Measurements from ENCODE around the gene KCNH5. TPM values are rescaled to one million over a fixed set of nuclear protein-coding genes. Genes with fewer than 3 reads are reported as not detected.

KCNH5 gene
- polyA plus RNA-seq, 1 donor (not counting 4 experiments of a cell fraction or from before 2014, with no cell fraction given): 0.04 TPM

GRCh38 chr14:62743118-62743517 is 302.1 kb downstream of the KCNH5 start:
- dilution Hi-C loops (cut with MboI; ENCODE audit: extremely low pct_ligation_motif_present, low sequenced_read_pairs): no loop called here

GRCh38 chr14:62739647-62740046 is 305.6 kb downstream of the KCNH5 start:
- no peaks in the 10 kb centered on the region for H3K79me2 ChIP-seq (ENCODE audit: control insufficient read depth, insufficient read depth, low read length)
- no peak for DNase-seq (ENCODE audit: low read depth, low spot score)
- peaks cover 6% of the 10 kb centered on the region for H3K4me1 ChIP-seq (ENCODE audit: control insufficient read depth, extremely low read depth, insufficient read depth, low read length)
- H3K9ac ChIP-seq (ENCODE audit: control insufficient read depth, extremely low read depth, insufficient read depth, low read length): no peak overlapping the region
- dilution Hi-C loops (cut with MboI; ENCODE audit: extremely low pct_ligation_motif_present, low sequenced_read_pairs): no loop called here
- FAIRE-seq: no peak
- H3K27me3 ChIP-seq (ENCODE audit: control insufficient read depth, extremely low read depth, insufficient read depth, low read length): no peaks in the 10 kb centered on the region
- no peak overlapping the region for H3K4me2 ChIP-seq (ENCODE audit: control insufficient read depth, extremely low read depth, insufficient read depth, low read depth, low read length)
- H4K20me1 ChIP-seq (ENCODE audit: control insufficient read depth, extremely low read depth, insufficient read depth, low read length): no peaks in the 10 kb centered on the region
- H3K9me1 ChIP-seq (ENCODE audit: control insufficient read depth, extremely low read depth, insufficient read depth, low read length): no peaks in the 10 kb centered on the region
- H3K9me3 ChIP-seq (ENCODE audit: control insufficient read depth, low read depth, low read length): no peaks in the 10 kb centered on the region
- no peak overlapping the region for H2AFZ ChIP-seq (ENCODE audit: control insufficient read depth, low read length)
- no peak overlapping the region for H3K27ac ChIP-seq (ENCODE audit: control insufficient read depth, insufficient read depth, low read length)
- TF ChIP-seq EZH2 (IDR thresholded peaks at IDR 0.05; ENCODE audit: low read length): no peak
- TF ChIP-seq CTCF (optimal IDR thresholded peaks at IDR 0.05 in 1 of 3, IDR thresholded peaks at IDR 0.05 in 1 of 3, conservative IDR thresholded peaks at IDR 0.05 in 1 of 3; ENCODE audit: extremely low read depth in 1 of 3, insufficient read depth in 2 of 3, low read length in 3 of 3): no peak
- H3K36me3 ChIP-seq (ENCODE audit: control insufficient read depth in 2 of 2, extremely low read depth in 1 of 2, insufficient read depth in 2 of 2, low read length in 2 of 2): no peaks in the 10 kb centered on the region
- H3K4me3 ChIP-seq (ENCODE audit: control insufficient read depth in 2 of 3, extremely low read depth in 1 of 3, insufficient read depth in 2 of 3, low read depth in 1 of 3, low read length in 3 of 3): no peak overlapping the region

More at GRCh38 chr14:62743118-62743517, 302.1 kb downstream of the KCNH5 start:
- H3K9me1 ChIP-seq (ENCODE audit: control insufficient read depth, extremely low read depth, insufficient read depth, low read length): no peaks in the 10 kb centered on the region
- H3K4me3 ChIP-seq (ENCODE audit: control insufficient read depth in 2 of 3, extremely low read depth in 1 of 3, insufficient read depth in 2 of 3, low read depth in 1 of 3, low read length in 3 of 3): no peak overlapping the region
- no peak overlapping the region for H3K9ac ChIP-seq (ENCODE audit: control insufficient read depth, extremely low read depth, insufficient read depth, low read length)
- no peak for TF ChIP-seq EZH2 (IDR thresholded peaks at IDR 0.05; ENCODE audit: low read length)
- no peaks in the 10 kb centered on the region for H3K79me2 ChIP-seq (ENCODE audit: control insufficient read depth, insufficient read depth, low read length)
- no peaks in the 10 kb centered on the region for H3K9me3 ChIP-seq (ENCODE audit: control insufficient read depth, low read depth, low read length)
- DNase-seq (ENCODE audit: low read depth, low spot score): no peak
- H4K20me1 ChIP-seq (ENCODE audit: control insufficient read depth, extremely low read depth, insufficient read depth, low read length): no peaks in the 10 kb centered on the region
- H3K27ac ChIP-seq (ENCODE audit: control insufficient read depth, insufficient read depth, low read length): no peak overlapping the region
- H2AFZ ChIP-seq (ENCODE audit: control insufficient read depth, low read length): no peak overlapping the region
- H3K4me1 ChIP-seq (ENCODE audit: control insufficient read depth, extremely low read depth, insufficient read depth, low read length): peaks cover 7% of the 10 kb centered on the region
- H3K36me3 ChIP-seq (ENCODE audit: control insufficient read depth in 2 of 2, extremely low read depth in 1 of 2, insufficient read depth in 2 of 2, low read length in 2 of 2): no peaks in the 10 kb centered on the region
- H3K27me3 ChIP-seq (ENCODE audit: control insufficient read depth, extremely low read depth, insufficient read depth, low read length): no peaks in the 10 kb centered on the region
- no peak overlapping the region for H3K4me2 ChIP-seq (ENCODE audit: control insufficient read depth, extremely low read depth, insufficient read depth, low read depth, low read length)
- FAIRE-seq: no peak

Data from keratinocyte (primary cell).